Measurements from ENCODE around the gene DNAAF8.
A peak's percentile ranks its signal among the peaks of the same experiment; 100 is the strongest.

DNAAF8 gene

DNA sequence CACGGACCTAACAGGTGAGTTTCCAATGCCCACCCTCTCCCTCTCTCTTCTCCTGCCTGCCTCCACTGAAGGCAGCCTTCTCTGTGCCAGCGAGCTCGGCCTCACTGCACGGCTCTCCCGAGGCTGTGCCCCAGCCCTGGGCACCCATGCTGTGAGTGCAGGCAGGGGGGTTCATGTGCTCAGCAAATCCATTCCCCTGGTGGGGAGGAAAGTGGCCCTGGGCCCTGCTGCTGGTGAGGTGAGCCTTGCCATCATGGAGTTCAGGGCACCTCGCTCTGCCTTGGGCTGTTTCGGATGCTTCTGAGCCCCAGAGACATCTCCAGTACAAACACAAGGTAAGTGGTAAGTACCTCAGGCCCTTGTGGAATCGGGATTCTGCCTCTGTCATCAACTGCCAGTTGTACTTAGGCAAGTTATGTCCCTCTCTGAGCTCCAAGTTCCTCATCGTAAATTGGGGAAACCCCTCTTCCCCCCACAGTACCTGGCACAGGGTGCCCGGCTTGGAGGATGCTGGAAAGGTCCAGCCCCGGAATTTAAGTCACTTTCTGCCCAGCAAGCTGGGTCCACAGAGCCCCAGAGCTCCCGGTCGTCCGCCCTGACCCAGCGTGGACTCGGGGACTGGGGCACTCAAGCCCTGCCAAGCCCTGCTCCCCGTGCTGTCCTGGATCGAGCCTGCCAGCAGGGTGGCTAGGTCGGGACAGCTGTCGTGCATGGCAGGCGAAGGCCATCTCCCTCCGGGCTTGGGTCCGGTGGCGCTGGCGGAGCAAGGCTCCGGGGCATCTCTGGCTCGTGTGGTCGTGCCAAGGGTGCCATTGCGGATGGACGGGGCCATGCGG is 41.7 kb upstream of the DNAAF8 start:
- no peak for FAIRE-seq
- DNase-seq (ENCODE audit: insufficient read length, low spot score) = no peak
- TF ChIP-seq, protein P1, sequence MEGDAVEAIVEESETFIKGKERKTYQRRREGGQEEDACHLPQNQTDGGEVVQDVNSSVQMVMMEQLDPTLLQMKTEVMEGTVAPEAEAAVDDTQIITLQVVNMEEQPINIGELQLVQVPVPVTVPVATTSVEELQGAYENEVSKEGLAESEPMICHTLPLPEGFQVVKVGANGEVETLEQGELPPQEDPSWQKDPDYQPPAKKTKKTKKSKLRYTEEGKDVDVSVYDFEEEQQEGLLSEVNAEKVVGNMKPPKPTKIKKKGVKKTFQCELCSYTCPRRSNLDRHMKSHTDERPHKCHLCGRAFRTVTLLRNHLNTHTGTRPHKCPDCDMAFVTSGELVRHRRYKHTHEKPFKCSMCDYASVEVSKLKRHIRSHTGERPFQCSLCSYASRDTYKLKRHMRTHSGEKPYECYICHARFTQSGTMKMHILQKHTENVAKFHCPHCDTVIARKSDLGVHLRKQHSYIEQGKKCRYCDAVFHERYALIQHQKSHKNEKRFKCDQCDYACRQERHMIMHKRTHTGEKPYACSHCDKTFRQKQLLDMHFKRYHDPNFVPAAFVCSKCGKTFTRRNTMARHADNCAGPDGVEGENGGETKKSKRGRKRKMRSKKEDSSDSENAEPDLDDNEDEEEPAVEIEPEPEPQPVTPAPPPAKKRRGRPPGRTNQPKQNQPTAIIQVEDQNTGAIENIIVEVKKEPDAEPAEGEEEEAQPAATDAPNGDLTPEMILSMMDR (IDR thresholded peaks at IDR 0.05; ENCODE audit: insufficient read depth, missing control alignments) = no peak

DNA sequence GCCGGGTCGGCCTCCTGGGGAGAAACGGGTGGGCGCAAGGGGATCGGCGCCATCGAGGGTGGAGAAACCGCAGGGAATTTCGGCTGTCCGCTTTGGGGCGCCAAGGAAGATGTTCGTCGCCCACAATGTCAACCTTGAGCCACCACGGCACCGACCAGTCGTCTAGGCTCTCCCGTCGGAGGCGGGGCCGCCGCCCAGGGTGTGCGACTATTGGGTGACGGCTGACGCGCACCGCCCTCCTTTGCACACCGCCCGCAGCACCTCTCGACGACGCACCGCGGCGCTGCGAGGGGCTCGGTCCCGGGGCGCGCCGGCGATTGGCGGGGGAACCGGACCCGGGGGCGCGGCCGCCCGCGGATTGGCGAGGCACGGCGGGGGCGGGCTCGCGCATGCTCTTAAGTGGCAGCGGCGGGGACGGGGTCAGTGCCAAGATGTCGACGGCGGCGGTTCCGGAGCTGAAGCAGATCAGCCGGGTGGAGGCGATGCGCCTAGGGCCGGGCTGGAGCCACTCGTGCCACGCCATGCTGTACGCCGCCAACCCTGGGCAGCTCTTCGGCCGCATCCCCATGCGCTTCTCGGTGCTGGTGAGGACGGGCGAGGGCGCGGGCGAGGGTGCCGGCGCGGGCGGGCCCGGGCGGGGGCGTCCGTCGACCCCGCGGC is 40.9 kb upstream of the DNAAF8 start, which contains the start of gene NUDT16L1:
Gene NUDT16L1 (plus strand): TSS at position 267 of the 660 bp plus-strand sequence. CDS start 165 bp downstream, at position 432.
- FAIRE-seq = no peak
- DNase-seq (ENCODE audit: insufficient read length, low spot score) = peak; percentile 99

DNA sequence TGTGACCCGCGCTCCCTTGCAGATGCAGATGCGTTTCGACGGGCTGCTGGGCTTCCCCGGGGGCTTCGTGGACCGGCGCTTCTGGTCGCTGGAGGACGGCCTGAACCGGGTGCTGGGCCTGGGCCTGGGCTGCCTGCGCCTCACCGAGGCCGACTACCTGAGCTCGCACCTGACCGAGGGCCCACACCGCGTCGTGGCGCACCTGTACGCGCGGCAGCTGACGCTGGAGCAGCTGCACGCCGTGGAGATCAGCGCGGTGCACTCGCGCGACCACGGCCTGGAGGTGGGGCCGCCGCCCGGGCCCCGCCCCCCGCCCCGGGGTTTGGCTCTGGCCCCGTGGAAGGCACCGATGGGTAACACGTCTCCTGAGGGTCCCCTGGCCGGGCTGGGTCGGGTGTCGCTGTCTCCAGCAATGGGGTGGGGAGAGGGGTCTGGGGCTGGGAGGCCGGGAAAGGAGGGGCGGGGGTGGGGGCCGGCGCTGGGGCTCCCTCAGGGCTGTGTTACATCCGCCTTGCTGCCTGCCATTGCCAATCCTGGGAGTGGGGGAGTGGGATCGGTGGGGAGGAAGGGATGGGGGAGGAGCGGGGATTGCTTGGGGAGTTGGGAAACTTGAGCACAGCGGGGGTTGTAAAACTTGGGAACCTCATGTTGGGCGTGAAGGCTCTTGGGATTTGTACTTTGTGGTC is 40.2 kb upstream of the DNAAF8 start:
- TF ChIP-seq, protein P1 (IDR thresholded peaks at IDR 0.05; ENCODE audit: insufficient read depth, missing control alignments) = no peak

More for the DNA sequence above, 40.9 kb upstream of the DNAAF8 start, which contains the start of gene NUDT16L1:
- TF ChIP-seq, protein P1 (IDR thresholded peaks at IDR 0.05; ENCODE audit: insufficient read depth, missing control alignments) = no peak

DNA sequence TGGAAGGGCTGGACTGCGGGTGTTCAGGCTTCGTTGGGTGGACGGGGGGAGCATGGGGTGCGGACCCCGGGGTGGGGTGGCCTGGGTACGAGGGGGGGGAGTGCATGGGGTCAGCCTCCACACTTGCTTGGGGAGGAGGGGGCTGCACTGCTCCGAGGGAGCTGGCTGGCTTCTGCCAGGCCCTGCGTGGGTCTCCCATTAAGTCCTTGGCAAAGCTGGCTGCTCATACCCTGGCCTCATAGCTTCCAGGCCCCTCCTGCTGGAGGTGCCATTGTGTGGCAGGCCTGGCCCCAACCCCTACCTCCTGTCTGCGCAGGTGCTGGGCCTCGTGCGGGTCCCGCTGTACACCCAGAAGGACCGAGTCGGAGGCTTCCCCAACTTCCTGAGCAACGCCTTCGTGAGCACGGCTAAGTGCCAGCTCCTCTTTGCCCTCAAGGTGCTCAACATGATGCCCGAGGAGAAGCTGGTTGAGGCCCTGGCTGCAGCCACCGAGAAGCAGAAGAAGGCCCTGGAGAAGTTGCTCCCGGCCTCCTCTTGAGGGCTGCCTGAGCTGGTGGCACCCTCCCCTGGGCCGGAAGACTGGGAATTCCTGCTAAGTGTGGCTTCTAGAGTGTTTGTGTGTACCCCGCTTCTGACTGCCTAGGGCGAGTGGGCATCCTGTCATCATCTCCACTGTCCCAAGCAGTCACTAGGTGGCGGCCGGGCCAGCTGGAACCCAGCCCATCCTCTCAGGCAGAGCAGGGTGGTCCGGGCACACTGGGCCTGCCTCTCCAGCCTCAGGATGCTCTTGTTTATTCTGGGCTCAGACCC is 39.5 kb upstream of the DNAAF8 start:
- FAIRE-seq (no peak), DNase-seq (ENCODE audit: insufficient read length, low spot score) (no peak)
- TF ChIP-seq, protein P1 (IDR thresholded peaks at IDR 0.05; ENCODE audit: insufficient read depth, missing control alignments) = no peak

More for the DNA sequence above, 40.2 kb upstream of the DNAAF8 start:
- no peak for DNase-seq (ENCODE audit: insufficient read length, low spot score)
- no peak for FAIRE-seq

DNA sequence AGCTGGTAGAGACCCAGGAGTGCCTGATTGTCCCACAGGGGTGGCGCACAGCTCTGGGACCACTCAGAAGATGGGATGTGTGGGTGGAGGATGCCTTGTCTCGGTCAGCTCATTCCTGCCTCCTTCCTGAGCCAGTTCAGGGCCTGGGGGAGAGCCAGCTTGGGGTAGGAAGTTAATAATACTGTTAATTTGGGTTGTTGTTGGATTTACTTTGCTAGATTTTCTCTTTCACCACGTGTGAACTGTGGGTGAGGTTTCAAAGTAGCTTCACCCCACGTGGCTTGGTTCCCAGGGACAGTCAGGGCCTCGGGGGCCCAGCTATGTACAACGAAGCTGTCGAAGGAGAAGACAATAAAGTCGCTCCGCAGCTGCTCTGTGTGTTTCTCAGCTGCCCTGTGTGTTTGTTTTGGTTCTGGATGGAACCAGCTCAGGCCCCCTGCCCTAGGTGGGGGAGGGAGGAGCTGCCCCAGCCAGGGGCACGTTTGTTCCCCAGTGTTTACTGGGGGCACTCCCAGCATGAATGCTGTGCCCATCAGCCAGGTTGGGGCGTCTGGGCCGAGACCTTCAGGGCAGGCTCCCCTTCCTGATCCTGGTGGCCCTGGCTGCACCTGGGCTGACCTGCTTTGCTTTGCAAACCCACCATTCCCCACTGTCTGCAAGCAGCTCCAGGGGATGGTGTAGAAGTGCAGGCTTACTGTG is 38.7 kb upstream of the DNAAF8 start:
- FAIRE-seq (no peak), DNase-seq (ENCODE audit: insufficient read length, low spot score) (no peak)
- TF ChIP-seq, protein P1 (IDR thresholded peaks at IDR 0.05; ENCODE audit: insufficient read depth, missing control alignments) = no peak
